K562 (cell line): ENCODE data around the gene TNNT2.

Experiments used
- CEBPG ChIP-seq, 3 experiments: fragments of 200-800 bp in 1 of 3; sonication (Bioruptor generic) in 1 of 3; sonication (generic) in 1 of 3; formaldehyde crosslinking in 1 of 3; IDR thresholded peaks in 2 of 3; conservative IDR thresholded peaks in 1 of 3; 2 replicates each; pipeline versions ENCODE4 v1.6.1 to v1.8.0; 2016 to 2022; ENCODE audit warnings: missing compliant biosample characterization in 2 of 3, missing genetic modification characterization in 2 of 3, mild to moderate bottlenecking in 1 of 3, missing genetic modification reagents in 1 of 3
- CTCF ChIP-seq, 3 experiments: IDR thresholded peaks in 2 of 3; conservative IDR thresholded peaks in 1 of 3; 2 replicates each; pipeline ENCODE4 v1.5.1; 2011 to 2012; ENCODE audit warnings: low read length in 3 of 3, mild to moderate bottlenecking in 3 of 3, control low read depth in 2 of 3, improper control_type of control experiment in 1 of 3, inconsistent platforms in 1 of 3, low read depth in 1 of 3, mixed read lengths in 1 of 3, moderate library complexity in 1 of 3; ENCODE audit not compliant: insufficient read depth in 2 of 3
- FOSL1 ChIP-seq: fragments of 200-800 bp; sonication (Bioruptor generic); conservative IDR thresholded peaks from 2 replicates; pipeline ENCODE4 v1.6.1; 2016; ENCODE audit warnings: missing genetic modification characterization, missing compliant biosample characterization
- JUN ChIP-seq, 2 experiments: sonication (generic) in 1 of 2; formaldehyde crosslinking in 1 of 2; IDR thresholded peaks; 2 replicates each; pipeline versions ENCODE4 v1.6.1 to v1.8.0; 2012 to 2022; ENCODE audit warnings: borderline replicate concordance in 2 of 2, mild to moderate bottlenecking in 2 of 2, improper control_type of control experiment in 1 of 2, low read depth in 1 of 2, low read length in 1 of 2, missing genetic modification reagents in 1 of 2
- MAFK ChIP-seq: IDR thresholded peaks from 2 replicates; pipeline ENCODE4 v1.6.1; 2011; ENCODE audit warnings: low read length, improper control_type of control experiment
- MEF2A ChIP-seq: IDR thresholded peaks from 2 replicates; pipeline ENCODE4 v1.6.1; 2011; ENCODE audit warnings: low read depth, mild to moderate bottlenecking, low read length, moderate library complexity; ENCODE audit not compliant: control insufficient read depth
- NFIC ChIP-seq: fragments of 450-650 bp; IDR thresholded peaks from 2 replicates; pipeline ENCODE4 v1.6.1; 2017; ENCODE audit warnings: mild to moderate bottlenecking, inconsistent platforms
- POLR2A ChIP-seq: fragments of 450-650 bp; conservative IDR thresholded peaks from 2 replicates; pipeline ENCODE4 v1.6.1; 2016
- RAD51 ChIP-seq: fragments of 450-650 bp; IDR thresholded peaks from 2 replicates; pipeline ENCODE4 v1.7.1; 2016; ENCODE audit warnings: low read depth, mild to moderate bottlenecking, borderline replicate concordance
- ZNF695 ChIP-seq: fragments of 450-650 bp; formaldehyde crosslinking; IDR thresholded peaks from 2 replicates; pipeline ENCODE4 v1.4.0; 2020; ENCODE audit warnings: mild to moderate bottlenecking, moderate library complexity

- peak; percentile 31; the same call in 1 of the 2 replicates for TF ChIP-seq RAD51
- TF ChIP-seq MEF2A: no peak
- TF ChIP-seq NFIC: no peak
- no peak for TF ChIP-seq MAFK
- TF ChIP-seq CTCF (IDR thresholded peaks at IDR 0.05 in 2 of 3, conservative IDR thresholded peaks at IDR 0.05 in 1 of 3; ENCODE audit: insufficient read depth in 2 of 3, low read depth in 1 of 3, low read length in 3 of 3): no peak
- no peak for TF ChIP-seq CEBPG (CRISPR knock-in tag; IDR thresholded peaks at IDR 0.05)
- TF ChIP-seq CEBPG (tag; conservative IDR thresholded peaks at IDR 0.05 in 1 of 2, IDR thresholded peaks at IDR 0.05 in 1 of 2): no peak
- no peak for TF ChIP-seq FOSL1
- no peak for TF ChIP-seq ZNF695 (CRISPR knock-in tag)
- no peak for TF ChIP-seq POLR2A
- no peak for TF ChIP-seq JUN (IDR thresholded peaks at IDR 0.05; ENCODE audit: borderline replicate concordance, low read depth, low read length)
- no peak for TF ChIP-seq JUN (CRISPR knock-in tag; IDR thresholded peaks at IDR 0.05; ENCODE audit: borderline replicate concordance)
Measured at GRCh38 chr1:201335174-201335870, 42.2 kb downstream of the TNNT2 start.
